Heart left ventricle (tissue), 13 donors: ENCODE results near the gene IRF2.

Experiments used
- CTCF ChIP-seq, 12 donors: fragments of 200-600 bp; sonication (generic) in 4 of 12; IDR thresholded peaks; one replicate each; pipeline versions ENCODE4 v1.5.0 to v1.8.0; 2018 to 2022; ENCODE audit warnings: antibody characterized with exemption in 12 of 12, mild to moderate bottlenecking in 5 of 12
- POLR2A ChIP-seq, 2 donors: fragments of 450-650 bp; IDR thresholded peaks; one replicate each; pipeline ENCODE4 v1.6.1; 2017; ENCODE audit warnings: antibody characterized with exemption in 2 of 2, mild to moderate bottlenecking in 2 of 2, moderate library complexity in 2 of 2
- donor health status: ischemic (EF 13 %, LVEDD 7.1; RV severe dilation, severe dysfunction).
- donor health status: DM: no; HTN: yes; CAD: no.
- donor health status: DM: no; HTN: no; CAD: no.
- donor health status: ischemic (EF 25% LVEDD 6.9; RV normal size, moderate dysfunction).
- donor health status: ischemic (EF 25% LVEDD 5.7; RV mildly dilated, moderate dysfunction).
- donor health status: ischemic (EF 35%, LVEDD 5.7; RV mildly dilated, moderate dysfunction).
- donor health status: nonischemic (EF 11% LVEDD 7.7; RV severe dilation, severe dysfunction).
- donor health status: DM: yes; HTN: yes; CAD: no.
- donor health status: PGD.
- donor health status: ischemic (EF 29% LVEDD 5.4; RV normal size, mild dysfunction).
- donor health status: nonischemic (EF 23%, LVEDD 6.1; RV moderate dilation, normal function).

- TF ChIP-seq CTCF (IDR thresholded peaks at IDR 0.05) (no peak), POLR2A (IDR thresholded peaks at IDR 0.05) (no peak)
These were observed 57.2 kb downstream of the IRF2 start for GRCh38 chr4:184416913-184417734.
